Endometrium (tissue), 2 donors: ENCODE results near the gene NELFB.

Experiments used
- FAIRE-seq: peaks from 2 replicates; lab custom pipeline; 2012; peaks lifted over from hg19 to GRCh38; lab: Jason Lieb, UNC
- donor health status: control.
- donor health status: control.

Gene NELFB

GRCh38 chr9:137281345-137282116 lies 26.4 kb downstream of the NELFB start:
- FAIRE-seq = no peak

- no peak for FAIRE-seq
Observed at GRCh38 chr9:137286975-137287383, 31.9 kb downstream of the NELFB start.

- no peak for FAIRE-seq
Observed at GRCh38 chr9:137293094-137293481, 38.0 kb downstream of the NELFB start.

GRCh38 chr9:137293482-137294090 lies 38.5 kb downstream of the NELFB start:
- no peak for FAIRE-seq

GRCh38 chr9:137294091-137294680 lies 39.1 kb downstream of the NELFB start:
- FAIRE-seq = no peak

- no peak for FAIRE-seq
Observed at GRCh38 chr9:137294681-137295237, 39.6 kb downstream of the NELFB start.

- no peak for FAIRE-seq
Observed at GRCh38 chr9:137295238-137295811, 40.2 kb downstream of the NELFB start.

- no peak for FAIRE-seq
Observed at GRCh38 chr9:137295849-137296669, 40.9 kb downstream of the NELFB start.

- FAIRE-seq = no peak
Observed at GRCh38 chr9:137296670-137297664, 41.8 kb downstream of the NELFB start.

GRCh38 chr9:137297966-137298365 lies 42.8 kb downstream of the NELFB start:
- FAIRE-seq = no peak

- no peak for FAIRE-seq
Observed at GRCh38 chr9:137298401-137299202, 43.5 kb downstream of the NELFB start.

- FAIRE-seq = no peak
Observed at GRCh38 chr9:137299203-137299565, 44.1 kb downstream of the NELFB start.

GRCh38 chr9:137299938-137300337 lies 44.8 kb downstream of the NELFB start:
- no peak for FAIRE-seq

GRCh38 chr9:137300567-137301080 lies 45.5 kb downstream of the NELFB start:
- no peak for FAIRE-seq

GRCh38 chr9:137301081-137301947 lies 46.2 kb downstream of the NELFB start:
- FAIRE-seq = no peak

- no peak for FAIRE-seq
Observed at GRCh38 chr9:137302118-137302448, 47.0 kb downstream of the NELFB start, which contains the start of gene NRARP. Gene NRARP (minus strand): TSS chr9:137302271. CDS start chr9:137301928, 343 bp downstream.

- no peak for FAIRE-seq
Observed at GRCh38 chr9:137302449-137303150, 47.5 kb downstream of the NELFB start.
